Activated CD8-positive, alpha-beta memory T cell treated with anti-CD3 and anti-CD28 coated beads, Interleukin-2, amount 50 U/mL, for 24 hours (primary cell): ENCODE results near the gene UBR2.
"Not testable (repeated sequence)": the region's sequence is repeated elsewhere in the genome, so short reads cannot be mapped to it uniquely, and the experiment has no call there.

Source experiments
- DNase-seq: peaks from one replicate; pipeline ENCODE4 v3.0.0-alpha.2; 2020; ENCODE audit errors: extremely low read depth

UBR2 gene

GRCh38 chr6:42555477-42556457 lies 8.1 kb upstream of the UBR2 start:
- no peak for DNase-seq

DNA sequence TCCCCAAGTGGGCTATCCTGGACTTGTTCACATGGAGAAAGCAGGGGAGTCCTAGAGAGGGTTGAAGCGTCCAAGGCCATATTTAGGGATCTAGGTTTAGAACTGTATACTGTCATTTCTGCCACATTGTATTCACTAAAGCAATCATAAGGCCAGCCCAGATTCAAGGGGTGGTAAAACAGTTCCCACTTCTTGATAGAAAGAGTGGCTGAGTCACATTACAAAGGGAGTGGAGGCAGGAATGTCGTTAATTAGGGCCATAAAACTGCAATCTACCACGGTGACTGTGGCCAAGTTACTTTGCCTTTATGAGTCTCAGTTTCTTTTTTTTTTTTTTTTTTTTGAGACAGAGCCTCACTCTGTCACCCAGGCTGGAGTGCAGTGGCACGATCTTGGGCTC lies 7.4 kb upstream of the UBR2 start:
- DNase-seq, result no peak

- DNase-seq, result not testable (repeated sequence)
Observed at GRCh38 chr6:42559276-42559675, 4.6 kb upstream of the UBR2 start.

DNA sequence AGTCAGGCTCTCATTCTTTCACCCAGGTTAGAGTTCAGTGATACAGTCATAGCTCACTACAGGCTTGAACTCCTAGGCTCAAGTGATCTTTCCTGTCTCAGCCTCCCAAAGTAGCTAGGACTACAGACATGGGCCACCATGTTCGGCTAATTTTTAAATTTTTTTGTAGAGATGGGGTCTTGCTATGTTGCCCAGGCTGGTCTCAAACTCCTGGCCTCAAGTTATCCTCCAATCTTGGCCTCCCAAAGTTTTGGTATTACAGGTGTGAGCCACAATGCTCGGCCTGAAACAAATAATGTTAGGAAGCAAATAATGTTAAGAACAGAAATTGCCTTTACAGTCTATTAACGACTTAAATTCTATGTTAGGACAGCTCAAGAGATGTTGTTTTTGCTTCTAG lies 1.8 kb upstream of the UBR2 start:
- no peak for DNase-seq

- DNase-seq, result no peak
Observed at GRCh38 chr6:42562788-42563405, 932 bp upstream of the UBR2 start.

GRCh38 chr6:42564506-42564825 lies 637 bp downstream of the UBR2 start:
- DNase-seq, result no peak

DNA sequence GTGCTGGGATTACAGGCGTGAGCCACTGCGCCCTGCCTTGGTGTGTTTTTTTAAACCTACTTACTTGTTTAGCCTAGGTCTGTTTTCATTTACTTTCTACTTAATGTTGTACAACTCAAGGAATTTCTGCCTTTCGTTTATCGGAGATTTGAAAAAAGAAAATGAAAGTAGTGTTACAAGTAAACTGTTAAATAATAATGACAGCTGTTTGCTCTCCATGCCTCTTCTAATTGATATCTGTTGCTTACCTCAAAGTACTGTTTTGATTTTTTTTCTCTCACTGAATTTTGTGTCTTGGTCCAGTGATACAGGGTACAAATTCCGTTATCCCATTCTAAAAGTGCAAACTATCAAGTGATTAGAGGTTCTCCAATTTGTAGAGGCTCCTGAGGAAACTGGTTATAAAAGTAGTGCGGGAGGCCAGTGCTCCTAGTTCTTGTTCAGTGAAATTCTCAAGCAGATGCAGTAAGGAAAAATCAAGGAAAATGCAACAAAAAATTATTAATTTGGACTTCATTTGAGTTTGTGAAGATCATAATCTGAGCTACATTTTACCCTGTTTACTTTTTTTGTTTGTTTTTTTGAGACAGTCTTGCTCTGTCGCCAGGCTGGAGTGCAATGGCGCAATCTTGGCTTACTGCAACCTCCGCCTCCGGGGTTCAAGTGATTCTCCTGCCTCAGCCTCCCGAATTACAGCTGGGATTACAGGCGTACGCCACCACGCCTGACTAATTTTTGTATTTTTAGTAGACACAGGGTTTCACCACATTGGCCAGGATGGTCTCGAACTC lies 2.2 kb downstream of the UBR2 start:
- no peak for DNase-seq

- no peak for DNase-seq
Observed at GRCh38 chr6:42566614-42567208, 2.9 kb downstream of the UBR2 start.

- DNase-seq, result not testable (repeated sequence)
Observed at GRCh38 chr6:42567237-42567636, 3.4 kb downstream of the UBR2 start.

DNA sequence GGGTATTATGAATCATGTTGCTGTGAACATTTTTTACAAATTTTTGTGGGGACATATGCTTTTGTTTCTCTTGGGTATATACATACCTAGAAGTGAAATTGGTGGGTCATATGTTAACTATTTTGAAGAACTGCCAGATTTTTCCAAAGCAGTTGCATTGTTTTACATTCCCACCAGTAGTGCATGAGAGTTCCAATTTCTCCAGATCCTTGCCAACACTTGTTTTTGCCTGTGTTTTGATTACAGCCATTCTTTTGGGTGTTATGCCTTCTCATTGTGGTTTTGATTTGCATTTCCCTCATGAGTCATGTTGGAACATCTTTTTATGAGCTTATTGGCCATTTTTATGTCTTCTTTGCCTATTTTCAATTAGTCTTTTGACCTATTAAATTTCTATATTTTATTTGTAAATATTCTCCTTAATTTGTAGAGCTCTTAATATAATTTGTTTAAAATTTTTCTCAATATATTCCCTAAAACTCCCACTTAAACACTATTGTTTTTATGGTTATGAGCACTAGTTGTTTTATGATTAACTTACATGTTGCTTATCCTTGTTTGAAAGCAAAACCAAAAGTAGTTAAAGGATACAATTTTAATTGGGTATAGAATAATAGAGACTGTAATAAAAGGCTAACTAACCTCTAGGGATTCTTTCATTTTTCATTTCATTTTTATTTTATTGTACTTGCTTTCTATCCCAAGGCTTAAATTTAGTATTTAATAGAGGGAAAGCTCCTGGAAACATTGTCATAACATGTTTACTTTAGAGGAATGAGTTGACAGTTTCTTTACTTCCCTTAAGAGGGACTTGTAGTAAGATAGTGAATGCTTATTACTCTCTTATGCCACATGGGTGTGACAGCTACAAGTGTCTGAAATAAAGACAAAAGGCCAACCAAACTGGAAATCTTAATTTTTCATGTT lies 5.5 kb downstream of the UBR2 start:
- DNase-seq, result no peak

- no peak for DNase-seq
Observed at GRCh38 chr6:42571611-42572342, 7.9 kb downstream of the UBR2 start.

- no peak for DNase-seq
Observed at GRCh38 chr6:42572523-42572922, 8.7 kb downstream of the UBR2 start.

DNA sequence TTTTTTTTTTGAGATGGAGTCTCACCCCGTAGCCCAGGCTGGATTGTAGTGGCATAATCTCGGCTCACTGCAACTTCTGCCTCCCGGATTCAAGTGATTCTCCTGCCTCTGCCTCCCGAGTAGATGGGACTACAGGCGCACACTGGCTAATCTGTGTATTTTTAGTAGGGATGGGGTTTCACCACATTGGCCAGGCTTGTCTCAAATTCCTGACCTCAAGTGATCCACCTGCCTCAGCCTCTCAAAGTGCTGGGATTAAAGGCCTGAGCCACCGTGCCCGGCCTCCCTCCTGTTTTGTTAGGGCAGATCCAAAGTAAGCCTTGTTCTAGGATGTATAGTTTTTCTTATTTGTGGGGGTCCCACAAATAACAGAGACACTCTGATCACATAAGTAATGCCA lies 12.7 kb downstream of the UBR2 start:
- DNase-seq, result not testable (repeated sequence)

DNA sequence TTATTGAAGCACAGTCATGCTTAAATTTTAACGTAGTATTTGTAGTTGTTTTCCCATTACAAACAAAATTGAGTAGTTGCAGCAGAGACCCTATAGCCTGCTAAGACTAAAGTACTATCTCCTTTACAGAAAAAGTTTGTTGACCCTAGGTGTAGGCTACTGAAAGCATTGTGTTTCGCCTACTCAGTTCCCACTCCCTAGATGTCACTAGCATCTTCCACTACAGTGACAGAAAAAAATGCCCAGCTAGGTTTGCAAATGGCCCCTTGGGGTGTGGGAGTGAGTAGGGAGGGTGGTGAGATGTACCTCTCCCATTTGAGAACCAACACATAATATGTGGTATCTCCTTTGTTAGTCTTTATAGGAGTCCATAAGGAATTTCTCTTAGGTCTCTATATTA lies 34.5 kb downstream of the UBR2 start:
- DNase-seq, result no peak

GRCh38 chr6:42599558-42599957 lies 35.7 kb downstream of the UBR2 start:
- DNase-seq, result no peak

DNA sequence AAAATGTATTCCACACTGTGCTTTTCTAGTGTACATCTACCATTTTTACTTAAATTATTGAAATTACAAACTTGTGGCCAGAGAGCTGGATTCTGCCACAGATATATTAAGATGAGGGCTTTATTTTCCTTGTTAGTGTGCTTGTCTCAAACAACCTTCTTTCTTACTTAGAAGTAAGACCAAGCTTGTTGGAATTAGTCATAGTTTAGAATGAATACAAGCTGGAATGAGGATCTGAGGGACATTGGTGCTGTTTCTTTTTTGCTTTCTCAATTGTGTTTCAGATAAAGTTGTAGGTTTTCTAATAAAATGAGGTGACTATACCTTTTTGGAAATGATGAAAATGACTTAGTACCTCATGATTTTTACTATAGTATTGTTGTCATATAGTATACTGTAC lies 40.3 kb downstream of the UBR2 start:
- no peak for DNase-seq

DNA sequence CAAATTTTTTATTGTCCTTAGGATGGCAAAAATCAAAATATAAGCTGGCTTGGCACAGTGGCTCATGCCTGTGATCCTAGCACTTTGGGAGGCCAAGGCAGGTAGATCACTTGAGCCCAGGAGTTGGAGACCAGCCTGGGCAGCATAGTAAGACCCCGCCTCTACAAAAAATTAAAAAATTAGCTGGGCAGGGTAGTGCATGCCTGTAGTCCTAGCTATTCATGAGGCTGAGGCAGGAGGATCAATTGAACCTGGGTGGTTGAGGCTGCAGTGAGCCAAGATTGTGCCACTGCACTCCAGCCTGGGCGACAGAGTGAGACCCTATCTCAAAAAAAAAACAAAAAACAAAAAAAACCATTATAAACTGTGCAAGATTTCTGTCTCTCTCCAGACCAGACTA lies 40.9 kb downstream of the UBR2 start:
- DNase-seq, result not testable (repeated sequence)

GRCh38 chr6:42610416-42610815 lies 46.6 kb downstream of the UBR2 start:
- no peak for DNase-seq

- DNase-seq, result no peak
Observed at GRCh38 chr6:42615518-42615917, 51.7 kb downstream of the UBR2 start.

DNA sequence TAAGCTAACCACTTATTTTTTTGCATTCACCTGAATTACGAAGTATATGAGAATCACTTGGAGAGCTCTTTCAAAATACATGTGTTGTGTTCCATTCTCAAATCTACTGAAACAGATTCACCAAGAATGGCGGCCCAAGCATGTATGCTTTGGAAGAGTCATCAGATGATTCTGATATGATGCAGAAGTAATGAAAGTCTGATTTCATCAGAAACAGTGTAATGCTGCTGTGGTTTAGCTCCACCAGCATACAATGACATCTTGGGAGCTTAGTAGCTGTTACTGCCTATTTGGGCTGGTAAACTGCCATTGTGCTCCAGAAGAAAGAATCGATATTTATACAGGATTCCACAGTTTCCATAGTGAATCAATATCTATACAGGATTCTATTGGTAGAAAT lies 52.9 kb downstream of the UBR2 start:
- DNase-seq, result no peak
